ENCODE data around the gene RNASEH2B. TPM values are rescaled to one million over a fixed set of nuclear protein-coding genes. Genes with fewer than 3 reads are reported as not detected.

Gene RNASEH2B, protein sequence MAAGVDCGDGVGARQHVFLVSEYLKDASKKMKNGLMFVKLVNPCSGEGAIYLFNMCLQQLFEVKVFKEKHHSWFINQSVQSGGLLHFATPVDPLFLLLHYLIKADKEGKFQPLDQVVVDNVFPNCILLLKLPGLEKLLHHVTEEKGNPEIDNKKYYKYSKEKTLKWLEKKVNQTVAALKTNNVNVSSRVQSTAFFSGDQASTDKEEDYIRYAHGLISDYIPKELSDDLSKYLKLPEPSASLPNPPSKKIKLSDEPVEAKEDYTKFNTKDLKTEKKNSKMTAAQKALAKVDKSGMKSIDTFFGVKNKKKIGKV
- total RNA-seq (2014; rRNA removed; shearing (Covaris generic)) = 40.9 and 54.3 TPM in 2 replicates

DNA sequence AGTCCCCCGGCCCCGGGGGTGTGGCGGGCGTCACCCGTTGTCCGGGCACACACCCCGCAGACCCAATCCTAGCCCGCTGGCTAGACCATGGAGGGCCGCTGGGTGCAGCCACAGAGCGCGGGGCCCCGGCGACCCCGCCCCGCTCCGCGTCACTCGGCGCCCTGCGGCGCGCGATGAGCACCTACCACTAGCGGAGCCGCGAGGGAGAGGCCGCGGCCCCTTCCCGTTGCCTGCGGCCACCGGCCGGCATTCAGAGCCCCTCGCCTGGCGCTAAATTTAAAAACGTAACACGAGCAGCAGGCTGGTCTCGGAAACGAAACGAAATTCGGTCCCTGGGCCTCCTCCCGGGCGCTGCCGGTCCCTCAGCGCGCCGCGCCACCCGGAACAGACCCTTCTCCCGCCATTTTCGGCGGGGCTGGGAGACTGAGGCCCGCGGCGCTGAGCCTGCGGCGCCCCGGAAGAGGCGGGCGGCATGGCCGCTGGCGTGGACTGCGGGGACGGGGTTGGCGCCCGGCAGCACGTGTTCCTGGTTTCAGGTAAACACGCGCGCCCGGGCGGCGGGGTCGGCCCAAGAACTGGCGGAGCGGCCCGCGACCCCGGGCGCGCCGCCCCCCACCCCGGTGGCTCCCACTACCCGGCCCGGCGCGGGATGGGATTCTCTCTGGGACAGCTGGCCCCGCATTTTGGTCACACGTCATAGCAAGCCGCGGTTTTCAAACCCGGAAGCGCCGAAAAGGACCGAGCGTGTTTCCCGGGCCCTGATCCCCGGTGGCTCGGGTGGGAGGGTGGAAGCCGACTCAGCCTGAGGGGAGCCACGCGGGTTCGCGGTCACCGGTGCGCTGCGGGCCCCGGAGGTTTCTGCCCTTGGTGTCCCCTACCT, at the start of gene RNASEH2B:
RNASEH2B (plus strand) TSS at position 187 of the 880 bp plus-strand sequence; CDS start at position 473, 286 bp downstream.
- no peaks in the 10 kb centered on the region for H3K9me3 ChIP-seq (replicated peaks)
- H3K27me3 ChIP-seq (replicated peaks) = no peaks in the 10 kb centered on the region
- peak; percentile 64 to 85 for DNase-seq (ENCODE audit: low read depth in 1 of 2, low spot score in 2 of 2)
- peaks cover 5% of the 10 kb centered on the region; the same call in 1 of the 2 replicates for H3K36me3 ChIP-seq
- H3K4me3 ChIP-seq = peak within 1 kb of the TSS; percentile 70
- peaks cover 26% of the 10 kb centered on the region for H3K4me1 ChIP-seq (replicated peaks)
- peak within 1 kb of the TSS; percentile 92 for H3K27ac ChIP-seq

DNA sequence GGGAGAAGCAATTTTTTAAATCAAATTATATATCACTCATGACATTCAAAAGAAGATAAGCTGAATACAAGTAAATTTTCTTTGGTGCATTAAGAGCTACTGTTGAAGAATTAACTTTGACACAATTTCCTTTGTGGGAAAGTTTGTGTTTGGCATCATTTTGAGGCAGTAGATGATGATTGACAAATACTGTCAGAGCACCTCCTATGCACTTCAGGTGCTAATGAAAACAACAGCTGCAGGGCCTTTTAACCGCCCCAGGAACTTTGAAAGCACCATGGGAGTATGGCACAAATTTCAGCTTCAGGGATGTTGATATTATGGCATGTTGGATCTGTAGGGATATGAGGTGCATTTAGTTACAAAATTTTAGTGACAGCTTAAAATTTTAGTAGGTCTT, 45.1 kb upstream of the RNASEH2B start:
- Histone ChIP-seq H3K27ac (no peak overlapping the region), H3K4me1 (replicated peaks) (no peaks in the 10 kb centered on the region), H3K4me3 (no peak overlapping the region), H3K27me3 (replicated peaks) (no peaks in the 10 kb centered on the region), H3K9me3 (replicated peaks) (no peaks in the 10 kb centered on the region), H3K36me3 (no peaks in the 10 kb centered on the region)
- DNase-seq (ENCODE audit: low read depth in 1 of 2, low spot score in 2 of 2) = no peak

- Histone ChIP-seq H3K27ac (no peak overlapping the region), H3K27me3 (replicated peaks) (no peaks in the 10 kb centered on the region), H3K9me3 (replicated peaks) (no peaks in the 10 kb centered on the region), H3K4me1 (replicated peaks) (no peaks in the 10 kb centered on the region), H3K4me3 (no peak overlapping the region), H3K36me3 (no peaks in the 10 kb centered on the region)
- no peak for DNase-seq (ENCODE audit: low read depth in 1 of 2, low spot score in 2 of 2)
Observed at GRCh38 chr13:50866817-50867636, 42.6 kb upstream of the RNASEH2B start.

GRCh38 chr13:50867637-50867945, 42.0 kb upstream of the RNASEH2B start:
- Histone ChIP-seq H3K9me3 (replicated peaks) (no peaks in the 10 kb centered on the region), H3K4me1 (replicated peaks) (no peaks in the 10 kb centered on the region), H3K36me3 (no peaks in the 10 kb centered on the region), H3K27ac (no peak overlapping the region), H3K27me3 (replicated peaks) (no peaks in the 10 kb centered on the region), H3K4me3 (no peak overlapping the region)
- DNase-seq (ENCODE audit: low read depth in 1 of 2, low spot score in 2 of 2) = no peak

GRCh38 chr13:50871405-50871804, 38.2 kb upstream of the RNASEH2B start:
- Histone ChIP-seq H3K27me3 (replicated peaks) (no peaks in the 10 kb centered on the region), H3K4me3 (no peak overlapping the region), H3K4me1 (replicated peaks) (no peaks in the 10 kb centered on the region), H3K9me3 (replicated peaks) (no peaks in the 10 kb centered on the region), H3K27ac (no peak overlapping the region), H3K36me3 (no peaks in the 10 kb centered on the region)
- DNase-seq (ENCODE audit: low read depth in 1 of 2, low spot score in 2 of 2) = no peak

GRCh38 chr13:50873467-50873866, 36.1 kb upstream of the RNASEH2B start:
- Histone ChIP-seq H3K4me3 (no peak overlapping the region), H3K27me3 (replicated peaks) (no peaks in the 10 kb centered on the region), H3K9me3 (replicated peaks) (no peaks in the 10 kb centered on the region), H3K27ac (no peak overlapping the region), H3K4me1 (replicated peaks) (no peaks in the 10 kb centered on the region), H3K36me3 (no peaks in the 10 kb centered on the region)
- no peak for DNase-seq (ENCODE audit: low read depth in 1 of 2, low spot score in 2 of 2)

DNA sequence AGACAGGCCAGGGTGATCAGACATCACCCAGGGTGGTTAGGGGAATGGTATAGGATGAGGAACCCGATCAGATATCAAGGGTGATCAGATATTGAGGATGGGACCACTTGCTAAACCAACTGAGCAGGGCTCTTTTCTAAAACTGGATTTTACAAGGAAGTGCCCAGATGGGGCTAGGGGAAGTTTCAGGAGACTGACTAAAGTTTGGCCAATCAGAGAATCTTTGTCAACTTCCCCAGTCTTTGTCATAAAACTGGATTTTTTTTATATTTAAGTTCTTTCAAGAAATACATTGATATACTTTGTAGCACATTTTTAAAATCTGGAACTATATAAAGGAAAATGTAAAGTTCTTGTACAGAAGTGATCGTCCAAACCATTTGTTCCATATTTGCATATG, 35.6 kb upstream of the RNASEH2B start:
- no peaks in the 10 kb centered on the region for H3K9me3 ChIP-seq (replicated peaks)
- no peaks in the 10 kb centered on the region for H3K36me3 ChIP-seq
- no peak overlapping the region for H3K27ac ChIP-seq
- no peak for DNase-seq (ENCODE audit: low read depth in 1 of 2, low spot score in 2 of 2)
- no peak overlapping the region for H3K4me3 ChIP-seq
- H3K27me3 ChIP-seq (replicated peaks) = no peaks in the 10 kb centered on the region
- no peaks in the 10 kb centered on the region for H3K4me1 ChIP-seq (replicated peaks)

- Histone ChIP-seq H3K27ac (no peak overlapping the region), H3K36me3 (no peaks in the 10 kb centered on the region), H3K4me1 (replicated peaks) (no peaks in the 10 kb centered on the region), H3K27me3 (replicated peaks) (no peaks in the 10 kb centered on the region), H3K4me3 (no peak overlapping the region), H3K9me3 (replicated peaks) (no peaks in the 10 kb centered on the region)
- no peak for DNase-seq (ENCODE audit: low read depth in 1 of 2, low spot score in 2 of 2)
Observed at GRCh38 chr13:50882816-50883435, 26.7 kb upstream of the RNASEH2B start.

- no peaks in the 10 kb centered on the region for H3K36me3 ChIP-seq
- no peak overlapping the region for H3K27ac ChIP-seq
- H3K27me3 ChIP-seq (replicated peaks) = no peaks in the 10 kb centered on the region
- H3K9me3 ChIP-seq (replicated peaks) = no peaks in the 10 kb centered on the region
- H3K4me1 ChIP-seq (replicated peaks) = no peaks in the 10 kb centered on the region
- no peak for DNase-seq (ENCODE audit: low read depth in 1 of 2, low spot score in 2 of 2)
- H3K4me3 ChIP-seq = no peak overlapping the region
Observed at GRCh38 chr13:50883728-50884127, 25.9 kb upstream of the RNASEH2B start.

- no peak for DNase-seq (ENCODE audit: low read depth in 1 of 2, low spot score in 2 of 2)
- Histone ChIP-seq H3K27ac (no peak overlapping the region), H3K4me3 (no peak overlapping the region), H3K36me3 (no peaks in the 10 kb centered on the region), H3K4me1 (replicated peaks) (no peaks in the 10 kb centered on the region), H3K9me3 (replicated peaks) (no peaks in the 10 kb centered on the region), H3K27me3 (replicated peaks) (no peaks in the 10 kb centered on the region)
Observed at GRCh38 chr13:50884265-50884664, 25.3 kb upstream of the RNASEH2B start.

DNA sequence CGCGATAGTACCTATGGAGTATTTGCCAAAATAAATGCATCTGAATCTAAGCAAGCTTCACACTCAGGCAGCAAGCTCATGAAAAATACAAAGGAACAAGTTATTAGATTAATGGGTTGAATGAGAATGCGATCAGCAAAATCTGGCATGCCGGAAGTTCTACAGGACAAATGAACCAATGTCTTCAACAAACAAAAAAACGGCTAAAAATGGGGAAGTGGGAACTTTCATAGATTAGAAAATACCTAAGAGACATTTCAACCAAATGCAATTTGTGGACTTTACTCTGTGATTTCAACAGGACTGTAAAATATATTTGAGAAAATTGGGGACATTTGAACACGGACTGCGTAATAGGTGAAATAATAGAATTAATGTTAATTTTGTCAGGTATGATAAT, 22.4 kb upstream of the RNASEH2B start:
- Histone ChIP-seq H3K4me1 (replicated peaks) (no peaks in the 10 kb centered on the region), H3K9me3 (replicated peaks) (no peaks in the 10 kb centered on the region), H3K36me3 (no peaks in the 10 kb centered on the region), H3K4me3 (no peak overlapping the region), H3K27me3 (replicated peaks) (no peaks in the 10 kb centered on the region), H3K27ac (no peak overlapping the region)
- DNase-seq (ENCODE audit: low read depth in 1 of 2, low spot score in 2 of 2) = no peak

GRCh38 chr13:50888362-50888761, 21.2 kb upstream of the RNASEH2B start:
- no peak for DNase-seq (ENCODE audit: low read depth in 1 of 2, low spot score in 2 of 2)
- H3K4me3 ChIP-seq = no peak overlapping the region
- H3K9me3 ChIP-seq (replicated peaks) = no peaks in the 10 kb centered on the region
- H3K36me3 ChIP-seq = no peaks in the 10 kb centered on the region
- no peaks in the 10 kb centered on the region for H3K27me3 ChIP-seq (replicated peaks)
- no peak overlapping the region for H3K27ac ChIP-seq
- no peaks in the 10 kb centered on the region for H3K4me1 ChIP-seq (replicated peaks)

DNA sequence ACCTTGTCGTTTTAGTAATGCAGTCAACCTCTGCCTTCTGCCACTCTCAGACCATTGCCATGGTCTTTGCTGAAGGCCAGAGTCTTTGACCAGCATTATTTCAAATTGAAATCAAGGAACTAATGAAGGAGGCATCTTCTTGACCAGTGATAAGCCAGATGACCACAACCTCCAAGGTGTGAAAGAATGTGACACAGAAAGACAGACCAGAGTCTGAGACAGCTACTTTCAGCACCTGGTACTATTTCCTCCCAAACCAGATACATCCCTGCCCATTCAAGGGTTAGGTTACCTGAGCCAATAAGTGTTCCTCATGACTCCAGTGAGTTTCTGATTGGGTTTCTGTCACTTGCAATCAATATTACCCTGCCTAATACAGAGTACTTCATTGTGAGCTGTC, 20.3 kb upstream of the RNASEH2B start:
- Histone ChIP-seq H3K4me1 (replicated peaks) (no peaks in the 10 kb centered on the region), H3K36me3 (no peaks in the 10 kb centered on the region), H3K27ac (no peak overlapping the region), H3K27me3 (replicated peaks) (no peaks in the 10 kb centered on the region), H3K4me3 (no peak overlapping the region), H3K9me3 (replicated peaks) (no peaks in the 10 kb centered on the region)
- no peak for DNase-seq (ENCODE audit: low read depth in 1 of 2, low spot score in 2 of 2)

All from SJSA1 (cell line).